Ramos (cell line): ENCODE results near the gene PCED1B.
"Not testable (repeated sequence)": the region's sequence is repeated elsewhere in the genome, so short reads cannot be mapped to it uniquely, and the experiment has no call there.

Experiments used
- in situ Hi-C: fragments of 300-500 bp; cut with MboI; formaldehyde crosslinking; loops from one replicate; pipeline ENCODE4 v1.14.3; 2022; ENCODE audit warnings: low sequenced_read_pairs; ENCODE audit not compliant: unreplicated experiment

The PCED1B gene

GRCh38 chr12:47159348-47159747, 79.9 kb downstream of the PCED1B start:
- in situ Hi-C loops = no loop called here

GRCh38 chr12:47160316-47161244, 81.2 kb downstream of the PCED1B start:
- in situ Hi-C loops = no loop called here

GRCh38 chr12:47164116-47164515, 84.7 kb downstream of the PCED1B start:
- in situ Hi-C loops = no loop called here

GRCh38 chr12:47164724-47165439, 85.5 kb downstream of the PCED1B start:
- in situ Hi-C loops = no loop called here

GRCh38 chr12:47165934-47166333, 86.5 kb downstream of the PCED1B start:
- in situ Hi-C loops = no loop called here

- in situ Hi-C loops = no loop called here
These were observed 86.9 kb downstream of the PCED1B start for GRCh38 chr12:47166365-47166764.

GRCh38 chr12:47170281-47170680, 90.9 kb downstream of the PCED1B start:
- in situ Hi-C loops = not testable (repeated sequence)

- in situ Hi-C loops = no loop called here
These were observed 98.6 kb downstream of the PCED1B start for GRCh38 chr12:47178014-47178413.

- in situ Hi-C loops = not testable (repeated sequence)
These were observed 102.9 kb downstream of the PCED1B start for GRCh38 chr12:47182164-47182938.

GRCh38 chr12:47184229-47184628, 104.8 kb downstream of the PCED1B start:
- in situ Hi-C loops = no loop called here

- in situ Hi-C loops = no loop called here
These were observed 105.4 kb downstream of the PCED1B start for GRCh38 chr12:47184813-47185212.

GRCh38 chr12:47186246-47186645, 106.8 kb downstream of the PCED1B start:
- in situ Hi-C loops = no loop called here

- in situ Hi-C loops = no loop called here
These were observed 109.4 kb downstream of the PCED1B start for GRCh38 chr12:47188576-47189441.

GRCh38 chr12:47189728-47190127, 110.3 kb downstream of the PCED1B start:
- in situ Hi-C loops = no loop called here

GRCh38 chr12:47190271-47190750, 110.9 kb downstream of the PCED1B start:
- in situ Hi-C loops = no loop called here

- in situ Hi-C loops = no loop called here
These were observed 111.5 kb downstream of the PCED1B start for GRCh38 chr12:47190905-47191304.

GRCh38 chr12:47192051-47192450, 112.6 kb downstream of the PCED1B start:
- in situ Hi-C loops = no loop called here

- in situ Hi-C loops = no loop called here
These were observed 113.6 kb downstream of the PCED1B start for GRCh38 chr12:47193066-47193465.

- in situ Hi-C loops = no loop called here
These were observed 115.1 kb downstream of the PCED1B start for GRCh38 chr12:47194501-47194900.

GRCh38 chr12:47200446-47200845, 121.0 kb downstream of the PCED1B start:
- in situ Hi-C loops = no loop called here
